ENCODE data around the gene UBAP1.

GRCh38 chr9:34224349-34224748, 45.5 kb downstream of the UBAP1 start:
- TF ChIP-seq POLR2A (IDR thresholded peaks at IDR 0.05; ENCODE audit: low read length) (no peak), GATA1 (IDR thresholded peaks at IDR 0.05; ENCODE audit: low read depth, low read length) (no peak)

Measured in erythroblast (primary cell).